GM19351 (cell line): ENCODE measurements around the gene PPP4R4.
"Not testable (repeated sequence)": the region's sequence is repeated elsewhere in the genome, so short reads cannot be mapped to it uniquely, and the experiment has no call there.

ENCODE experiments used
- ATAC-seq: cut with Tn5 transposase; IDR thresholded peaks from one replicate; pipeline ENCODE4 v1.9.1; 2021; ENCODE audit warnings: mild to moderate bottlenecking, moderate library complexity; ENCODE audit not compliant: unreplicated experiment

Gene PPP4R4

GRCh38 chr14:94144765-94145164 lies 29.4 kb upstream of the PPP4R4 start:
- no peak for ATAC-seq

DNA sequence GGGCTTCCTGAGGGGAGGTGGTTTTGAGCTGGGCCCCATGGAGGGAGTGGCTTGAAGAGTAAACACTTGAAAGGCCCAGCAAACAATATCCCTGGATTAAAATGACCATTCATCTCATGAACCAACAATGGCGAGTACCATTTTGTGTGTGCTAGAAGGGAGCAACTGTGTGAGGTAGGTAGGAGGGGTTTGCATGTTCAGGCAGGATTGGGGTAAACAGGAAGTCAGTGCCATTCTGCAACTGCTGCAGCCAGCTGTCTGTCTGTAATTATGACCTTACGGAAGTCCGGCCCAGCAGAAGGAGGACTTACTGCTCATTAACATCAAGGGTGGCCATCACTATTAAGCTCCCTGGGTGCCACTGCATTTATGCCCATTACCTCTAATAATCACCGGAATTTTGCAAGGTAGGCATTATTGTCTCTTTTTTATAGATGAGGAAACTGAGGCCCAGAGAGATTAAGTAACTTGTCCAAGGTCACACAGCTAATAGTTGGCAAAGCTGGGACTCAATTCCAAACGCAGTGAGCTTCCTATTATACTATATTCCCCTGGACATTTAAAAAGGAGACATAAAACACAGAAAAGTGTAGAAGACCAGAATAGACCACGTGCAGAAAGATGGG lies 28.1 kb upstream of the PPP4R4 start:
- ATAC-seq, result no peak

DNA sequence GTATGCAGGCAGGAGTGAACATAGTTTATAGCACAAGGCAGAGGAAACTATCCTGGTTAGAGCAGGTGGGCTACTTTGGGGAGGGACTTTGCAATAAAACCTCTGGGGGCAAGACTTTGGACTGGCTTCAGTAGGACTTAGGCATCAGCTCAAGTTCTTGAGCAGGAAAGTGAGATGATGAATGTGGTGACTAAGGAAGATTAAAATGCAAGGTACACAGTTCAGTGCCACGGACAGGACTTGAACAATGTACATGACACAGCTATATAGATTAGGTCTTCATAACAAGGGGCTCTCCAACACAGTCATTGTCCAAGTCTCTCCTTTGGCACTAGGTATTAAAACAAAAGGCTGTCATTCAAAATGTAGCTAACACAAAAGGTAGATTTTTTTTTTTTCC lies 21.4 kb upstream of the PPP4R4 start:
- ATAC-seq, result no peak

GRCh38 chr14:94153750-94154342 lies 20.3 kb upstream of the PPP4R4 start:
- no peak for ATAC-seq

DNA sequence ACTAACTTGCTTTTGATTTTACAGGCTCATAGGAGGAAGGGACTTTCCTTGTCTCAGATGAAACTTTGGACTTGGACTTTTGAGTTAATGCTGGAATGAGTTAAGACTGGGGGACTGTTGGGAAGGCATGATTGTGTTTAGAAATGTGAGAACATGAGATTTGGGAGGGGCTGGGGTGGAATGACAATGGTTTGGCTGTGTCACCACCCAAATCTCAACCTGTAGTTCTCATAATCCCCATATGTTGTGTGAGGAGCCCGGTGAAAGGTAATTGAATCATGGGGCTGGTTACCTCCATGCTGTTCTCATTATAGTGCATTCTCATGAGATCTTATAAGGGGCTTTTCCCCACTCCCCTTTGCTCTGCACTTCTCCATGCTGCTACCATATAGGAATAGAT lies 18.0 kb upstream of the PPP4R4 start:
- not testable (repeated sequence) for ATAC-seq

- no peak for ATAC-seq
These were observed 16.9 kb upstream of the PPP4R4 start for GRCh38 chr14:94157197-94157596.

DNA sequence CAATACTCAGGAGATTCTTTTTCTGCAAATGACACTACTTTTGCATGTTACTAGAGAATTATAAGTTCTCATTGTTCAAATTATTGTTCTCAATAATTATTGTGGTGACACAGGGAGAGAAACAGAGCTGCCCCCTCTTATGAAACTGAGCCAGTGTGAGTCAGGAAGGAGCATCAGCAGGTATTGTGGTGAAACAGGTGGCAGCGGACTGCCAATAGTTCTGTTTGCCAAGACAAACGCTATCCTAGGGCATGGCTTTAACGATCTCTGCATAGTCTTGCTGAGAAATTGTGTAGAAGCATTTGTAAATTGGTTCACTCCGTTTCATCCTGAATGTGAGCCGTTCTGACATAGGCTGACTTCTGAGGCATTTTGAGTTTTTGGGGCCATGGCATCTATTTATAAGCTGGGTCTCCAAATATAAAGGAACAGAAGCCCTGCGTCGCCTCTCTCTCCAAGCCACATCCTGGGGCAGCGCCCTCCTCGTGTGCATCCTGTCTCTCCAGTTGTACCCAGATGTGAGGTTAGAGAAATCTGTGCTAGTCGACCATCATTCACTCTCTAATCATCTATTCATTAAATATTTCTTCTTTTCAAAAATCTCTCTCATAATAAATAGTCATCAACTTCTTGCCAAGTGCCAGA lies 15.8 kb upstream of the PPP4R4 start:
- no peak for ATAC-seq

GRCh38 chr14:94161058-94161457 lies 13.1 kb upstream of the PPP4R4 start:
- ATAC-seq, result no peak

GRCh38 chr14:94161981-94162380 lies 12.1 kb upstream of the PPP4R4 start:
- ATAC-seq, result no peak

GRCh38 chr14:94162466-94162865 lies 11.7 kb upstream of the PPP4R4 start:
- ATAC-seq, result no peak

DNA sequence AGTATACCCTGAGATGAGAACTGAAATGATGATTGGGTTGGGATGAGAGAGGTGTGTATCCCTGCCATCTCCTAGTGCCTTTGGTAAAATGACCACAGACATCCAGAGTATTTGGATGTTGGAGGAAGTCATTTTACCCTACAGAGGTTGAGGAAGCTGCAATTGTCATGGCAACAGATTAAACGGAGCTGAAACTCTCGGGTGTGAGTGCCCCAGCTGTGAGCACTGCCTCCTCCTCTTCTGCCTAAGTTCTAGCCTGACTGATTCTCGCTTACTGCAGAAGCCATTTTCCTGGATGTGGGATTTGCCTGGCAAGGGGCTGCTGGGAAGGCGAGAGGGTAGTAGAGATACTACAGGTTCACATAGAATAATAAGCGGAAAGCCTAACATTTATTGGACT lies 10.3 kb upstream of the PPP4R4 start:
- ATAC-seq, result no peak

DNA sequence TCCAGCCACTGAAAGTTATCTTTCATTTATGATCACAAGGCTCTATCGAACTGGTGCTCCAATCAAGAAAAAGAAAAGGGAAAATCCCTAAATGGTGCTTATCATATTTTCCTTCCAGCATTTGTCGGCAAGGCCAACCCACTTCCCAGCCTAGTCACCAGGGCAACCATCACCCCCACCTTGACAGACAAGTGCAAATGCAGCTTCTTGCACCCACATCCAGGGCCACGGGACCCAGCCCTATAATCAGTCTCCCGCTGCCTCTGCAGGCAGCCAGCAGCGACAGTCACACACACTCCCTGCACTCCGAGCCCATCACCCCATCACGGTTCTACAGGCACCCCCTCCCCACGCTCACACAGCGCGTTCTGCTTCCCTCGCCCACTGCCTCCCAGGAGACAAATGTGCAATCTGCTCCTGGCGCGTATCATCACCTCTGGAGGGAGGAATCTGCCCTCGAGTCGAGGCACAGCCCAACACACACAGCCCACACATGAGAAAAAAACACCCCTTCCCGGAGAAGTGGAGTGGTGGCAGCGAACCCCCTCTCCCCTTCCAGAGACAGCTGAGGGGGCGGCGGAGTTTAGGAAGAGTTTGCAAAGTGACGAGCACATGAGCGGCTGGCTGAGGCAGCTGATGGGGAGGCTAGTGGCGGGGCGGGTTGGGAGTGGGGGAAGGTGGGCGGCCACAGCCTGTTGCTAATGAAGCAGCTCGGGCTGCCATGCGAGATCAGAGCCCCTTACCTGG lies 9.3 kb upstream of the PPP4R4 start:
- ATAC-seq, result no peak

GRCh38 chr14:94165744-94166143 lies 8.4 kb upstream of the PPP4R4 start:
- no peak for ATAC-seq

DNA sequence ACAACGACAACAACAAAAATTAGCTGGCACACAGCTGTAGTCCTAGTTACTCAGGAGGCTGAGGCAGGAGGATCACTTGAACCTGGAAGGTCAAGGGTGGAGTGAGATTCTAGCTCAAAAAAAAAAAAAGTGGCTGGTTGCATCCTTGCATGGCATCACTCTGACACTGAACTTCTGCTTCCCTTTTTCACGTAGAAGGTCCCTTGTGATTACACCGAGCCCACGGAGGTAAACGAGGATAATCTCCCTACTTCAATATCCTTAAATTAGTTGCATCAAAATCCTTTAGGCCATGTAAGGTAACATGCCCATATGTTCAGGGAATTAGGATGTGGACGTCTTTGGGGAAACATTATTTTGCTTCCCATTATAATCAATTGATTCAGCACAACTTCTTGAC lies 4.0 kb upstream of the PPP4R4 start:
- no peak for ATAC-seq

- ATAC-seq, result no peak
These were observed 2.9 kb upstream of the PPP4R4 start for GRCh38 chr14:94171208-94171607.

GRCh38 chr14:94172545-94172944 lies 1.6 kb upstream of the PPP4R4 start:
- ATAC-seq, result no peak

DNA sequence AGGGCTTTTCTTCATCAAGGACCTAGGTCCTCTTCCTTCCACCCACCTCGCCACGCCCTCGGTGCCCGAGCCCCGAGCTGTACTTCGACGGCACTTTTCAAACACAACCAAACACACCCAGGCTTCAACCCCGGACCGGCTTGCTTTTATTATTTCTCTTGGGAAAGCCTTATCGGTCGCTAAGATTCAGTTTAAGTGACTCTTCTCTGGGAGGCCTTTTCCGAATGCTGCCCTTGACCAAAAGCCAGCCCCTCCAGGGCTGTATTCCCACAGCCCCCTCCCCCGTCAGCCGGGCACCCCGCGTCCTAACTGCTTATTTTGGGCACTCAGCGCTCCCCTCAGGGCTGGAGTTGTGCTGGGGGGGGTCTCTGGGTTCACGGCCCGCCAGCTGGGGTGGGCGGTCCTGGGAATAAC lies 644 bp upstream of the PPP4R4 start:
- no peak for ATAC-seq

- no peak for ATAC-seq
These were observed 485 bp downstream of the PPP4R4 start for GRCh38 chr14:94174604-94175010.

GRCh38 chr14:94175011-94175745 lies 1.1 kb downstream of the PPP4R4 start:
- ATAC-seq, result no peak

GRCh38 chr14:94175747-94176146 lies 1.6 kb downstream of the PPP4R4 start:
- no peak for ATAC-seq

DNA sequence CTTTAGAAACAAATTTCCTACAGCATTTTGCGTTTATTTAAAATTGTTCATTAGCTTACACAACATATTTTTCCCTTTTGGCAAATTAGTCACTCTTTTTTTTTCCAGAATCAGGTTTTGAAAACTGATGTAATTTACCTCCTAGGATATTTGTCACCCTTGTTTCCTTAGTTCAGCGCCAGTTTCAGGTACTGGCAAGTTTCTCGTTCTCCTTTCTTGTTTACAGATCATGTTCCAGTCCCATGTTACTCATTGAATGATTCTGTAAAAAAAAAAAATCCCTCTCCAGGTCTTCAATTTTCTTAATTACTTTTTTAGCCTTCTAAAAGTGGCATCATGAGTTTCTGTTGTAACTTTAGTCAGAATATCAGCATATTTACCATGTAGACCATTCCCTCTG lies 2.7 kb downstream of the PPP4R4 start:
- no peak for ATAC-seq
